WTC11 (cell line): ENCODE measurements around the gene PTN.

ENCODE experiments used
- CREB1 ChIP-seq: sonication (generic); formaldehyde crosslinking; IDR thresholded peaks from 2 replicates; pipeline ENCODE4 v1.8.0; 2023; ENCODE audit warnings: mild to moderate bottlenecking, missing genetic modification reagents
- CTCF ChIP-seq: fragments of 200-600 bp; IDR thresholded peaks from 2 replicates; pipeline ENCODE4 v1.8.0; 2022; ENCODE audit warnings: antibody characterized with exemption
- FOXJ3 ChIP-seq: sonication (generic); formaldehyde crosslinking; IDR thresholded peaks from 2 replicates; pipeline ENCODE4 v1.9.0; 2021; ENCODE audit warnings: missing genetic modification reagents, mild to moderate bottlenecking, borderline replicate concordance
- FOXP1 ChIP-seq: sonication (generic); formaldehyde crosslinking; IDR thresholded peaks from 2 replicates; pipeline ENCODE4 v1.8.0; 2022; ENCODE audit warnings: missing genetic modification reagents, mild to moderate bottlenecking, moderate library complexity, borderline replicate concordance
- MAX ChIP-seq: sonication (generic); formaldehyde crosslinking; IDR thresholded peaks from 2 replicates; pipeline ENCODE4 v1.8.0; 2022; ENCODE audit warnings: mild to moderate bottlenecking, missing genetic modification reagents
- NFYB ChIP-seq: sonication (generic); formaldehyde crosslinking; conservative IDR thresholded peaks from 2 replicates; pipeline ENCODE4 v1.8.0; 2022; ENCODE audit warnings: low read depth, missing genetic modification reagents
- SP1 ChIP-seq: sonication (generic); formaldehyde crosslinking; conservative IDR thresholded peaks from 2 replicates; pipeline ENCODE4 v1.8.1; 2022; ENCODE audit warnings: missing genetic modification reagents
- ZBTB21 ChIP-seq: sonication (generic); formaldehyde crosslinking; IDR thresholded peaks from 2 replicates; pipeline ENCODE4 v1.8.1; 2023; ENCODE audit warnings: mild to moderate bottlenecking, missing genetic modification reagents, borderline replicate concordance

GRCh38 chr7:137283153-137283552 is 60.4 kb downstream of the PTN start:
- no peak for TF ChIP-seq SP1 (CRISPR knock-in tag)
- TF ChIP-seq FOXP1 (CRISPR knock-in tag): no peak
- no peak for TF ChIP-seq CTCF
- TF ChIP-seq MAX: no peak
- no peak for TF ChIP-seq ZBTB21 (CRISPR knock-in tag)
- TF ChIP-seq CREB1 (CRISPR knock-in tag): no peak
- TF ChIP-seq FOXJ3: no peak
- TF ChIP-seq NFYB (CRISPR knock-in tag): no peak
